Suprapubic skin (tissue), 4 donors: ENCODE results near the gene PRRT1. TPM values are rescaled to one million over a fixed set of nuclear protein-coding genes. Genes with fewer than 3 reads are reported as not detected.

Experiments
- DNase-seq, 2 donors: peaks; one replicate each; pipeline ENCODE4 v3.0.0-alpha.2; 2019; ENCODE audit warnings: low spot score in 2 of 2
- H3K27ac ChIP-seq: fragments of 200-600 bp; sonication (generic); one replicate; pipeline ENCODE4 v1.5.1; 2019
- H3K27me3 ChIP-seq: fragments of 200-600 bp; sonication (generic); one replicate; pipeline ENCODE4 v1.5.1; 2019
- H3K36me3 ChIP-seq: fragments of 200-600 bp; sonication (generic); one replicate; pipeline ENCODE4 v1.5.1; 2019
- H3K4me1 ChIP-seq: fragments of 200-600 bp; sonication (generic); one replicate; pipeline ENCODE4 v1.5.1; 2019
- H3K4me3 ChIP-seq: fragments of 200-600 bp; sonication (generic); one replicate; pipeline ENCODE4 v1.5.1; 2019; ENCODE audit warnings: mild to moderate bottlenecking
- H3K9me3 ChIP-seq: fragments of 200-600 bp; sonication (generic); one replicate; pipeline ENCODE4 v1.5.1; 2019
- CTCF ChIP-seq, 2 donors: fragments of 200-600 bp in 1 of 2; fragments of 450-650 bp in 1 of 2; sonication (generic) in 1 of 2; IDR thresholded peaks; one replicate each; pipeline ENCODE4 v1.5.1; 2016 to 2019; ENCODE audit warnings: antibody characterized with exemption in 2 of 2, mild to moderate bottlenecking in 1 of 2, moderate library complexity in 1 of 2
- EP300 ChIP-seq: sonication (generic); formaldehyde crosslinking; IDR thresholded peaks from one replicate; pipeline ENCODE4 v1.6.1; 2017; ENCODE audit warnings: antibody characterized with exemption
- POLR2A ChIP-seq, 2 donors: fragments of 450-650 bp; IDR thresholded peaks; one replicate each; pipeline ENCODE4 v1.6.1; 2017; ENCODE audit warnings: antibody characterized with exemption in 2 of 2, mild to moderate bottlenecking in 2 of 2, moderate library complexity in 2 of 2
- POLR2AphosphoS5 ChIP-seq, 3 donors: sonication (generic); formaldehyde crosslinking; IDR thresholded peaks; one replicate each; pipeline ENCODE4 v1.6.1; 2017; ENCODE audit warnings: antibody characterized with exemption in 3 of 3
- WGBS: methylation state at CpG from one replicate; pipeline ENCODE4 v1.1.5; 2018; 5-methylcytosine and 5-hydroxymethylcytosine counted together
- total RNA-seq, 4 donors: library from RNA; depleted of rRNA; stranded (reverse); fragments of >200 nt; gene quantifications; one replicate each; pipeline ENCODE4 v1.1.0, GENCODE V29; 2016

PRRT1 gene
- 1 to 10 TPM in 1 of 4 donors, under 1 TPM in 3; 0.42 to 2.1 (median 0.45) TPM for total RNA-seq

GRCh38 chr6:32151863-32152768 lies at the start of gene PRRT1:
Gene PRRT1 (minus strand): TSS chr6:32151939. CDS start chr6:32151827, 112 bp downstream.
- WGBS: 26% methylated on average over 11 of the region's 24 CpGs
- DNase-seq: no peak
- Histone ChIP-seq H3K4me3 (peak within 1 kb of the TSS; percentile 76), H3K27me3 (no peaks in the 10 kb centered on the region), H3K9me3 (no peaks in the 10 kb centered on the region), H3K36me3 (peaks cover 12% of the 10 kb centered on the region), H3K27ac (peak within 1 kb of the TSS; percentile 88), H3K4me1 (peaks cover 47% of the 10 kb centered on the region)
- no peak for TF ChIP-seq POLR2AphosphoS5 (IDR thresholded peaks at IDR 0.05)
- no peak for TF ChIP-seq EP300
- no peak for TF ChIP-seq CTCF (IDR thresholded peaks at IDR 0.05)
- TF ChIP-seq POLR2A (IDR thresholded peaks at IDR 0.05): no peak

- 91% methylated on average over 13 of the region's 13 CpGs for WGBS
Measured at GRCh38 chr6:32200711-32201475, 49.2 kb upstream of the PRRT1 start.

GRCh38 chr6:32198866-32199265 lies 47.1 kb upstream of the PRRT1 start:
- no peaks in the 10 kb centered on the region for H3K9me3 ChIP-seq
- no peaks in the 10 kb centered on the region for H3K27me3 ChIP-seq
- no peak for DNase-seq
- H3K4me1 ChIP-seq: peaks cover 22% of the 10 kb centered on the region
- TF ChIP-seq POLR2AphosphoS5 (IDR thresholded peaks at IDR 0.05) (no peak), EP300 (no peak), CTCF (IDR thresholded peaks at IDR 0.05) (no peak), POLR2A (IDR thresholded peaks at IDR 0.05) (no peak)
- no peak overlapping the region for H3K4me3 ChIP-seq
- H3K27ac ChIP-seq: no peak overlapping the region
- 96% methylated on average over 15 of the region's 17 CpGs for WGBS
- H3K36me3 ChIP-seq: no peaks in the 10 kb centered on the region

More at GRCh38 chr6:32200711-32201475, 49.2 kb upstream of the PRRT1 start:
- no peak for TF ChIP-seq EP300
- TF ChIP-seq POLR2AphosphoS5 (IDR thresholded peaks at IDR 0.05): no peak
- no peak for TF ChIP-seq POLR2A (IDR thresholded peaks at IDR 0.05)
- TF ChIP-seq CTCF (IDR thresholded peaks at IDR 0.05): no peak
- DNase-seq: peak in 1 of 2 donors; percentile 52
- no peak overlapping the region for H3K27ac ChIP-seq
- no peaks in the 10 kb centered on the region for H3K9me3 ChIP-seq
- no peak overlapping the region for H3K4me3 ChIP-seq
- H3K36me3 ChIP-seq: no peaks in the 10 kb centered on the region
- H3K4me1 ChIP-seq: peaks cover 12% of the 10 kb centered on the region
- H3K27me3 ChIP-seq: no peaks in the 10 kb centered on the region

- Histone ChIP-seq H3K36me3 (no peaks in the 10 kb centered on the region), H3K4me1 (peaks cover 26% of the 10 kb centered on the region), H3K4me3 (no peak overlapping the region), H3K9me3 (no peaks in the 10 kb centered on the region), H3K27me3 (no peaks in the 10 kb centered on the region), H3K27ac (no peak overlapping the region)
- 55% methylated on average over 3 of the region's 3 CpGs for WGBS
- no peak for TF ChIP-seq POLR2A (IDR thresholded peaks at IDR 0.05)
- TF ChIP-seq EP300: no peak
- TF ChIP-seq CTCF (IDR thresholded peaks at IDR 0.05): no peak
- TF ChIP-seq POLR2AphosphoS5 (IDR thresholded peaks at IDR 0.05): no peak
- no peak for DNase-seq
Measured at GRCh38 chr6:32198345-32198696, 46.6 kb upstream of the PRRT1 start.
